Epithelial cell of esophagus (primary cell): Measurements from ENCODE around the gene MPPED1.

Experiments
- DNase-seq: peaks from one replicate; pipeline ENCODE4 v3.0.0; 2010; ENCODE audit warnings: low read depth
- H3K4me3 ChIP-seq: 2 replicates; pipeline ENCODE4 v1.5.1; 2011; ENCODE audit warnings: mild to moderate bottlenecking, low read length, control low read depth
- TF ChIP-seq, protein P1 (sequence below): IDR thresholded peaks from 2 replicates; pipeline ENCODE4 v1.5.1; 2011; ENCODE audit warnings: low read depth, mild to moderate bottlenecking, low read length, control low read depth, inconsistent platforms; ENCODE audit not compliant: insufficient read depth; ENCODE audit errors: missing control alignments

MPPED1 gene

DNA sequence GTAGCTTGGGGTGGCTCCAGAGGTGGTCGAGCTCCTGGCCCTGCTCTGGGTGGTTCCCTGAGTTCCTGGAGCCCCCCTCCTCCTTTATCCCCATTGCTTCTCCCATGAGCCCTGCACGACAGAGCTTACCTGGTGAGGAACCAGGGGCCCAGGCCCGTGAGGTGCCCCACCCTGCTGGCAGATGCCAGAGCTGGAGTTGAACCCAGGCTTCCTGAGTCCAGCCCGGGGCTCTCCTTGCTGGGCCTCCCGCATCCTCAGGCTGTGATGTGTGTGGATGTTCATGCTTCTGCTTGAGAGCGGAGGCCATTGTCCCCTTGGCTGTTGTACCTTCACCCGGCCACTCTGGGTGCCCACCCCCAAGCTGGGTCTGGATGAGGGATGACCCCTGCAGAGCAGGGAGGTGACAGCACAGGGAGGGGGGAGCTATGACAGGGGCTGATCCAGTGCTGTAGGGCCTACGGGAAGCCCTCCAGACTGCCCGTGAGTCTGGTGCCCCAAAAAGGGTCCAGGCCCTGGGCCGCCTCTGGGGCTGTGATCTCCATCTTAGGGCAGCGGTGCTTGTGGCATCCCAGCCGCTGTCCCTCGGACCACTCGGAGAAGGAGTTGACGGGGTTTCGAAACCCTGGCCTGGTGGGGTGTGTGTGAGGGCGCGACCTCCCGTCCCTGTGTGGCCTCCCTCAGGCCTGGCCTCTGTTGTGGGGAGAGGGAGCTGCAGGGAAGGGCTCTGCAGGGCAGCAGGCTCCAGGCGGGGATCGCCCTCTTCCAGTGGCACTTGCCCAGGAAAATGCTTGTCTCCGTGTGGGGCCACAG lies 14.4 kb downstream of the MPPED1 start:
- no peak for DNase-seq
- TF ChIP-seq, protein P1, sequence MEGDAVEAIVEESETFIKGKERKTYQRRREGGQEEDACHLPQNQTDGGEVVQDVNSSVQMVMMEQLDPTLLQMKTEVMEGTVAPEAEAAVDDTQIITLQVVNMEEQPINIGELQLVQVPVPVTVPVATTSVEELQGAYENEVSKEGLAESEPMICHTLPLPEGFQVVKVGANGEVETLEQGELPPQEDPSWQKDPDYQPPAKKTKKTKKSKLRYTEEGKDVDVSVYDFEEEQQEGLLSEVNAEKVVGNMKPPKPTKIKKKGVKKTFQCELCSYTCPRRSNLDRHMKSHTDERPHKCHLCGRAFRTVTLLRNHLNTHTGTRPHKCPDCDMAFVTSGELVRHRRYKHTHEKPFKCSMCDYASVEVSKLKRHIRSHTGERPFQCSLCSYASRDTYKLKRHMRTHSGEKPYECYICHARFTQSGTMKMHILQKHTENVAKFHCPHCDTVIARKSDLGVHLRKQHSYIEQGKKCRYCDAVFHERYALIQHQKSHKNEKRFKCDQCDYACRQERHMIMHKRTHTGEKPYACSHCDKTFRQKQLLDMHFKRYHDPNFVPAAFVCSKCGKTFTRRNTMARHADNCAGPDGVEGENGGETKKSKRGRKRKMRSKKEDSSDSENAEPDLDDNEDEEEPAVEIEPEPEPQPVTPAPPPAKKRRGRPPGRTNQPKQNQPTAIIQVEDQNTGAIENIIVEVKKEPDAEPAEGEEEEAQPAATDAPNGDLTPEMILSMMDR = no peak
- no peak overlapping the region for H3K4me3 ChIP-seq

DNA sequence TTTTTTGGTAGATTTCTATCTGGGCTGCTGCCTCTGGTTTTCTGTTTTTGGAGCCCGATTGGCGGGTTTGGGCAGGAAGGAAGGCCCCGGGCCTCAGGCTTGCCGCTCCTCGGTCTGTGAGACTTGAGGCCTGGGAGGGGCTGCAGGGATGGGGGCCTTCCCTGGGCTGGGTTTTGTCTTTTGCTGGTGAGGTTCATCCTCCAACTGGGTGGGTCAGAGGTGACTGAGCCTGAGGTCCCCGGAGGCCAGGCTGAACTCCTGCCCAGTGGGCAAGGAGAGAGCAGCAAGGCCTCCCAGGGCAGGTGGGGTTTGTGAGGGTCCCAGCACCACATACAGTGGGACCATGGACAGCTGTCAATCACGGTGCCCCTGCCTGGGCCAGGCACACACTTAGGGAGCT lies 15.0 kb downstream of the MPPED1 start:
- DNase-seq = no peak
- no peak overlapping the region for H3K4me3 ChIP-seq
- TF ChIP-seq, protein P1 = no peak

DNA sequence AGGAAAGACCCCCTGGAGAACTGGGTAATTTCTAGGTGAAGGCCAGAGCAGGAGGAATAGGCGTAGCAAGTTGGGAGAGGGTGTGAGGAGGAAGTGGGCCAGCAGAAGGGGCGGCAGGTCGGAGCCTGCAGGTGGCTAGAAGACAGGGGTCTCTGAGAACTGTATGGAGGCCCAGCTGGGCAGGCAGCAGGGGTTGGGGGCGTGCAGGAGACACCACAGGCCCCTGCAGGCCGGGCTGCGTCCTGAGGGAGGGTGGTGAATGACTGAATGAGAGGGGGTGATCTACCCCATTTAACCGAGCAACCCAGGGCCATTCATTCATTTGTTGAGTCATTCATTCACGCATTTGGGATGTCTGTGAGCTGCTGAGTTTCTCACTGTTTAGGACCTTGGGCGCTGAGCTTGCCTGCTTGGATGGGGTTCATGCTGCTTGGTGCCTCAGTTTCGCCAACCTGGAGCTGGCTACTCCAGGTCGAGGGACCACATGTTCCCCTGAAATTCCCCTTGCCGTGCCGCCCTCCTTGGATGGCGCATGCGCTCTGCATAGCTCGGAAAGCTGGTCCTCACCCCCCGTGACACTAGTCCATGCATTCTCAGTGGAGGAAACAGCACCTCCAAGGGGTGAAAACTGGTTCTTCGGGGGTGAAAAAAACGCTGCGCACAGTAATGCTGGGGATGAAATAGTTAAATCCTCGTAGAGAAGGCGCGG lies 15.6 kb downstream of the MPPED1 start:
- no peak overlapping the region for H3K4me3 ChIP-seq
- TF ChIP-seq, protein P1 = no peak
- DNase-seq = no peak

DNA sequence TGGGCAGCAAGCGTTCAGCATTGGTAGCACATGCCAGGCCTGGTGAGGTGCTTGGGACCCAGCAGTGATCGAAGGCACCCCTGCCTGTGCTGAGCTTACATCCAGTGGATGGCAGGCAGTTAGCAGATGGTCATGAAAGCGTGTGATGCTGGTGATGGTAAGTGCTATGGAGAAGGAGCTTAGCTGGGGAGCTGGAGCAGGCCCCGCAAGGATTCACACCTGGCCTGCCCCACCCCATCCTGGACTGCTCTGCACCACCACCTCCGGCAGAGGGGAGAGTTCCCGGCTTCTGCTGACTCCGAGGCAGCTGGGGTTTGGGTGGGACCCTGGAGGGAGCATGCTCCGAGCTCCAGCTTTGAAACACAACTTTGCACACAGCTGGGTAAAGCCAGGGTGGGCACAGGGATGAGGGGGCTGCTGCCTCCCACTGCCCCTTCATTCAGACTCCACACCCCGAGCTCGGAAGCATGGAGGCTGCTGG lies 16.2 kb downstream of the MPPED1 start:
- no peak for DNase-seq
- TF ChIP-seq, protein P1 = no peak
- H3K4me3 ChIP-seq = no peak overlapping the region

DNA sequence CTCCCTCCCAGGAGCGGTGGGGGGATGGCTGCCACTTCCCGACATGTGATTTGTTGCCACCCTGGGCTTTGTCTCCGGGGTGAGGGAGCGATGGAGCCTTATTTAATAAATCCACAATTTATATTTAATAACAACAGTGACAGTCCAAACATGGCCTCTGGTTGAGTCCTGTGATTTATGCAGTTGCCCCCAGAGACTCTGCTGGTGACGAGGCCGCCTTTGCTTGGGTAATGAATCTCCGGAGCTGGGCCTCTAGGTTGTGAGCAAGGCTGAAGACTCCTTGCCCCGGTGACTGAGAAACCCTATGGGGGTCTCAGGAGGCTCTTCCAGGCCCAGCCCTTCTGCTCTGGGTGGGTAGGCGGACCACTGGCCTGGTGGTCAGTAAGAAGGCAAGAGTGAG lies 16.7 kb downstream of the MPPED1 start:
- TF ChIP-seq, protein P1 = no peak
- DNase-seq = no peak
- no peak overlapping the region for H3K4me3 ChIP-seq

DNA sequence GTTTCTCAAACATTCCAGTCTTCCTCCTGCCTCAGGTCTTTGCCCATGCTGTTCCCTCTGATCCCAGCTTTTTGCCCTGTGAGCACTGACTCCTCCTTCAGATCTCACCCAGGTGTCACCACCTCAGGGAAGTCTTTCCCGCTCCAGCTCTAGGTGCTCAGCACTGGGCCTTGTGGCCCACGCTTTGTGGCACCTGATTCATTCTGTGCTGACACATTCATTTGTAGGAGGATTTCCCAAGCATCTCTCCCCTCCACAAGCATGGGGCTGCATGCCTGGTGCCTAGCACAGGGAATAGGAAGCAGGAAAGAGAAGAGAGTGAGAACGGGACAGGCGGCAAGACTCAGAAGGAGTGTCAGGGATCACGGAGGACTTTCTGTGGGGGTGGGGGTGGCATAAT lies 17.6 kb downstream of the MPPED1 start:
- TF ChIP-seq, protein P1 = no peak
- H3K4me3 ChIP-seq = no peak overlapping the region
- DNase-seq = no peak
